ENCODE results near the gene SPATA33.

SPATA33 gene

GRCh38 chr16:89642574-89642973 is 15.1 kb upstream of the SPATA33 start:
- no peak overlapping the region for H3K4me3 ChIP-seq (ENCODE audit: low read depth, low read length)
- DNase-seq (ENCODE audit: low read depth) = no peak
- no peak for TF ChIP-seq CTCF (conservative IDR thresholded peaks at IDR 0.05; ENCODE audit: low read depth, low read length)

- H3K4me3 ChIP-seq (ENCODE audit: low read depth, low read length) = no peak overlapping the region
- DNase-seq (ENCODE audit: low read depth) = no peak
- no peak for TF ChIP-seq CTCF (conservative IDR thresholded peaks at IDR 0.05; ENCODE audit: low read depth, low read length)
These were observed 13.8 kb upstream of the SPATA33 start for GRCh38 chr16:89643769-89644300.

- no peak for DNase-seq (ENCODE audit: low read depth)
- TF ChIP-seq CTCF (conservative IDR thresholded peaks at IDR 0.05; ENCODE audit: low read depth, low read length) = no peak
- H3K4me3 ChIP-seq (ENCODE audit: low read depth, low read length) = no peak overlapping the region
These were observed 12.5 kb upstream of the SPATA33 start for GRCh38 chr16:89645122-89645521.

GRCh38 chr16:89646270-89646669 is 11.4 kb upstream of the SPATA33 start:
- H3K4me3 ChIP-seq (ENCODE audit: low read depth, low read length) = no peak overlapping the region
- no peak for DNase-seq (ENCODE audit: low read depth)
- no peak for TF ChIP-seq CTCF (conservative IDR thresholded peaks at IDR 0.05; ENCODE audit: low read depth, low read length)

GRCh38 chr16:89646906-89647305 is 10.7 kb upstream of the SPATA33 start:
- H3K4me3 ChIP-seq (ENCODE audit: low read depth, low read length) = no peak overlapping the region
- DNase-seq (ENCODE audit: low read depth) = no peak
- TF ChIP-seq CTCF (conservative IDR thresholded peaks at IDR 0.05; ENCODE audit: low read depth, low read length) = no peak

- no peak for DNase-seq (ENCODE audit: low read depth)
- H3K4me3 ChIP-seq (ENCODE audit: low read depth, low read length) = no peak overlapping the region
These were observed 6.1 kb upstream of the SPATA33 start for GRCh38 chr16:89651584-89651983.

More at GRCh38 chr16:89651584-89651983, 6.1 kb upstream of the SPATA33 start:
- no peak for TF ChIP-seq CTCF (conservative IDR thresholded peaks at IDR 0.05; ENCODE audit: low read depth, low read length)

All from choroid plexus epithelial cell (primary cell).